Fibroblast of villous mesenchyme (primary cell): ENCODE measurements around the gene MYL6. TPM values are rescaled to one million over a fixed set of nuclear protein-coding genes. Genes with fewer than 3 reads are reported as not detected.
"Not testable (repeated sequence)": the region's sequence is repeated elsewhere in the genome, so short reads cannot be mapped to it uniquely, and the experiment has no call there.

Source experiments
- DNase-seq: peaks from one replicate; pipeline ENCODE4 v3.0.0-alpha.2; 2010; ENCODE audit warnings: low read depth
- H3K4me3 ChIP-seq: 2 replicates; pipeline ENCODE4 v1.5.1; 2011; ENCODE audit warnings: low read depth, mild to moderate bottlenecking, low read length
- CTCF ChIP-seq: IDR thresholded peaks from 2 replicates; pipeline ENCODE4 v1.5.1; 2012; ENCODE audit warnings: low read depth, mild to moderate bottlenecking, low read length; ENCODE audit not compliant: insufficient read depth
- total RNA-seq: library from RNA; depleted of rRNA; stranded (reverse); fragments of >200 nt; gene quantifications from 2 replicates; pipeline ENCODE4 v1.2.3, GENCODE V29; 2012

The MYL6 gene
- total RNA-seq: 2,015 and 2,412 TPM in 2 replicates

GRCh38 chr12:56158029-56158925, at the start of gene MYL6:
Gene MYL6 (plus strand): TSS chr12:56158359. CDS start chr12:56158402, 43 bp downstream.
- TF ChIP-seq CTCF: no peak
- H3K4me3 ChIP-seq: peak within 1 kb of the TSS; percentile 100
- peak; percentile 98 for DNase-seq

- DNase-seq: no peak
- no peak for TF ChIP-seq CTCF
- no peak overlapping the region for H3K4me3 ChIP-seq
Measured at GRCh38 chr12:56110571-56110970, 47.6 kb upstream of the MYL6 start.

GRCh38 chr12:56114084-56114483, 44.1 kb upstream of the MYL6 start:
- TF ChIP-seq CTCF: no peak
- no peak for DNase-seq

GRCh38 chr12:56115329-56115728, 42.8 kb upstream of the MYL6 start:
- DNase-seq: peak; percentile 43
- no peak for TF ChIP-seq CTCF
- peak overlapping the region; percentile 78 for H3K4me3 ChIP-seq

More at GRCh38 chr12:56114084-56114483, 44.1 kb upstream of the MYL6 start:
- H3K4me3 ChIP-seq: no peak overlapping the region

- H3K4me3 ChIP-seq: peak within 1 kb of the TSS; percentile 78
- no peak for TF ChIP-seq CTCF
- peak; percentile 95 for DNase-seq
Measured at GRCh38 chr12:56116267-56117081, 41.7 kb upstream of the MYL6 start, which contains the start of gene RPL41. Gene RPL41 (plus strand): TSS chr12:56116633.

GRCh38 chr12:56117082-56117706, 41.0 kb upstream of the MYL6 start:
- DNase-seq: not testable (repeated sequence)
- H3K4me3 ChIP-seq: peak overlapping the region; percentile 78
